Gastrocnemius medialis (tissue), 4 donors: ENCODE results near the gene ZNF747.

ENCODE experiments used
- CTCF ChIP-seq, 5 experiments: fragments of 450-650 bp in 3 of 5; fragments of 200-600 bp in 2 of 5; sonication (generic) in 2 of 5; IDR thresholded peaks in 4 of 5; conservative IDR thresholded peaks in 1 of 5; 1 replicate in 4 of 5; 2 replicates in 1 of 5; pipeline ENCODE4 v1.5.1; 2016 to 2019; ENCODE audit warnings: antibody characterized with exemption in 5 of 5, mild to moderate bottlenecking in 3 of 5, moderate library complexity in 3 of 5
- POLR2A ChIP-seq, 2 donors: fragments of 450-650 bp; IDR thresholded peaks; one replicate each; pipeline ENCODE4 v1.6.1; 2017; ENCODE audit warnings: antibody characterized with exemption in 2 of 2, mild to moderate bottlenecking in 2 of 2, moderate library complexity in 2 of 2

GRCh38 chr16:30509081-30509765 is 25.4 kb downstream of the ZNF747 start:
- TF ChIP-seq CTCF (IDR thresholded peaks at IDR 0.05 in 4 of 5, conservative IDR thresholded peaks at IDR 0.05 in 1 of 5) (no peak), POLR2A (IDR thresholded peaks at IDR 0.05) (no peak)
